H9 (cell line): ENCODE results near the gene ARAP1. TPM values are rescaled to one million over a fixed set of nuclear protein-coding genes. Genes with fewer than 3 reads are reported as not detected.
A peak's percentile ranks its signal among the peaks of the same experiment; 100 is the strongest.

Source experiments
- DNase-seq: peaks from one replicate; pipeline ENCODE4 v3.0.0-alpha.2; 2017
- H2AFZ ChIP-seq: one replicate; pipeline ENCODE4 v1.6.1; 2013; ENCODE audit warnings: mild to moderate bottlenecking, low read length, control low read depth, moderate library complexity
- H2AK5ac ChIP-seq: 2 replicates; pipeline ENCODE4 v1.6.1; 2013; ENCODE audit warnings: low read length, control low read depth, mixed read lengths; ENCODE audit not compliant: insufficient read length
- H2BK120ac ChIP-seq: one replicate; pipeline ENCODE4 v1.6.1; 2013; ENCODE audit warnings: low read depth, mild to moderate bottlenecking, low read length, control low read depth, inconsistent platforms; ENCODE audit not compliant: poor library complexity, severe bottlenecking
- H2BK12ac ChIP-seq: 2 replicates; pipeline ENCODE4 v1.6.1; 2013; ENCODE audit warnings: low read length, control low read depth, mixed read lengths, low read depth; ENCODE audit not compliant: insufficient read length
- H2BK15ac ChIP-seq: 2 replicates; pipeline ENCODE4 v1.6.1; 2013; ENCODE audit warnings: low read depth, low read length, control low read depth
- H2BK20ac ChIP-seq: one replicate; pipeline ENCODE4 v1.6.1; 2013; ENCODE audit warnings: low read depth, mild to moderate bottlenecking, low read length, control low read depth, inconsistent platforms; ENCODE audit not compliant: poor library complexity, severe bottlenecking
- H2BK5ac ChIP-seq: 2 replicates; pipeline ENCODE4 v1.6.1; 2013; ENCODE audit warnings: low read length, control low read depth, mixed read lengths; ENCODE audit not compliant: insufficient read length
- H3K14ac ChIP-seq: 2 replicates; pipeline ENCODE4 v1.6.1; 2013; ENCODE audit warnings: low read length, control low read depth; ENCODE audit not compliant: insufficient read depth
- H3K18ac ChIP-seq: 2 replicates; pipeline ENCODE4 v1.6.1; 2013; ENCODE audit warnings: low read depth, mild to moderate bottlenecking, mixed read lengths, low read length, control low read depth; ENCODE audit not compliant: insufficient read length
- H3K23ac ChIP-seq: 2 replicates; pipeline ENCODE4 v1.6.1; 2013; ENCODE audit warnings: low read length, control low read depth, mixed read lengths, low read depth; ENCODE audit not compliant: insufficient read length
- H3K23me2 ChIP-seq: 2 replicates; pipeline ENCODE4 v1.6.1; 2013; ENCODE audit warnings: low read depth, mild to moderate bottlenecking, mixed read lengths, low read length, control low read depth; ENCODE audit not compliant: insufficient read length, poor library complexity, severe bottlenecking
- H3K27ac ChIP-seq: 2 replicates; pipeline ENCODE4 v1.5.1; 2013; ENCODE audit warnings: low read length, control low read depth, mixed read lengths, low read depth; ENCODE audit not compliant: insufficient read length
- H3K27me3 ChIP-seq: 2 replicates; pipeline ENCODE4 v1.6.1; 2013; ENCODE audit warnings: low read length, control low read depth, inconsistent platforms; ENCODE audit not compliant: insufficient read depth
- H3K4ac ChIP-seq: 2 replicates; pipeline ENCODE4 v1.6.1; 2013; ENCODE audit warnings: low read depth, mild to moderate bottlenecking, control low read depth, inconsistent platforms, low read length, moderate library complexity
- H3K4me1 ChIP-seq: 2 replicates; pipeline ENCODE4 v1.6.1; 2013; ENCODE audit warnings: low read length, control low read depth, inconsistent platforms; ENCODE audit not compliant: insufficient read depth
- H3K4me2 ChIP-seq: 2 replicates; pipeline ENCODE4 v1.6.1; 2013; ENCODE audit warnings: low read length, control low read depth, mixed read lengths; ENCODE audit not compliant: insufficient read length, insufficient read depth
- H3K56ac ChIP-seq: 2 replicates; pipeline ENCODE4 v1.6.1; 2013; ENCODE audit warnings: low read depth, mild to moderate bottlenecking, mixed read lengths, low read length, control low read depth; ENCODE audit not compliant: insufficient read length
- H3K79me1 ChIP-seq: 2 replicates; pipeline ENCODE4 v1.6.1; 2013; ENCODE audit warnings: low read depth, mild to moderate bottlenecking, moderate library complexity, low read length, control low read depth, inconsistent platforms; ENCODE audit not compliant: insufficient read depth, poor library complexity, severe bottlenecking
- H3K79me2 ChIP-seq: 2 replicates; pipeline ENCODE4 v1.6.1; 2013; ENCODE audit warnings: low read length, control low read depth, inconsistent platforms; ENCODE audit not compliant: insufficient read depth
- H3K9ac ChIP-seq: 2 replicates; pipeline ENCODE4 v1.6.1; 2013; ENCODE audit warnings: low read length, control low read depth, mixed read lengths; ENCODE audit not compliant: insufficient read length; ENCODE audit errors: extremely low read depth
- H3K9me3 ChIP-seq: one replicate; pipeline ENCODE4 v1.6.1; 2013; ENCODE audit warnings: low read depth, low read length, inconsistent platforms; ENCODE audit not compliant: control insufficient read depth
- H3T11ph ChIP-seq: one replicate; pipeline ENCODE4 v1.6.1; 2013; ENCODE audit warnings: mild to moderate bottlenecking, low read length, control low read depth, inconsistent platforms
- H4K20me1 ChIP-seq: one replicate; pipeline ENCODE4 v1.6.1; 2013; ENCODE audit not compliant: control insufficient read depth, insufficient read length, insufficient read depth
- H4K5ac ChIP-seq: 2 replicates; pipeline ENCODE4 v1.6.1; 2013; ENCODE audit warnings: low read depth, mild to moderate bottlenecking, mixed read lengths, low read length, control low read depth; ENCODE audit not compliant: insufficient read length
- H4K8ac ChIP-seq: replicated peaks from 2 replicates; pipeline ENCODE4 v1.6.1; 2013; ENCODE audit warnings: low read length, control low read depth, mixed read lengths, low read depth; ENCODE audit not compliant: insufficient read length
- H4K91ac ChIP-seq: 2 replicates; pipeline ENCODE4 v1.6.1; 2013; ENCODE audit warnings: low read depth, mild to moderate bottlenecking, moderate library complexity, mixed read lengths, low read length, control low read depth; ENCODE audit not compliant: insufficient read length
- H3K27ac Mint-ChIP-seq, 3 experiments: 2 replicates in 2 of 3; 3 replicates in 1 of 3; pipeline ENCODE4 v1.8.0; 2020 to 2021; ENCODE audit warnings: mixed read lengths in 3 of 3, mild to moderate bottlenecking in 1 of 3, moderate library complexity in 1 of 3
- H3K27me3 Mint-ChIP-seq: 2 replicates; pipeline ENCODE4 v1.8.0; 2021; ENCODE audit warnings: low read depth, mild to moderate bottlenecking, moderate library complexity, mixed read lengths
- H3K36me3 Mint-ChIP-seq, 3 experiments: 2 replicates in 2 of 3; 3 replicates in 1 of 3; pipeline ENCODE4 v1.8.0; 2020 to 2021; ENCODE audit warnings: low read depth in 3 of 3, mixed read lengths in 3 of 3; ENCODE audit not compliant: insufficient read depth in 1 of 3
- H3K4me1 Mint-ChIP-seq, 2 experiments: 2 replicates each; pipeline ENCODE4 v1.8.0; 2020; ENCODE audit warnings: mixed read lengths in 2 of 2
- H3K4me3 Mint-ChIP-seq, 2 experiments: 2 replicates in 1 of 2; 3 replicates in 1 of 2; pipeline ENCODE4 v1.8.0; 2020 to 2021; ENCODE audit warnings: mild to moderate bottlenecking in 2 of 2, mixed read lengths in 2 of 2, moderate library complexity in 1 of 2
- H3K9me3 Mint-ChIP-seq, 2 experiments: 2 replicates in 1 of 2; 3 replicates in 1 of 2; pipeline ENCODE4 v1.8.0; 2020; ENCODE audit warnings: mild to moderate bottlenecking in 2 of 2, mixed read lengths in 2 of 2, moderate library complexity in 1 of 2
- CTCF ChIP-seq: fragments of 200-600 bp; sonication (generic); conservative IDR thresholded peaks from 3 replicates; pipeline ENCODE4 v1.8.0; 2021; ENCODE audit warnings: antibody characterized with exemption, mild to moderate bottlenecking
- WGBS: extraction: QIAGEN DNeasy Blood & Tissue Kit; methylation state at CpG from one replicate; pipeline ENCODE4 v1.1.7; 2013; ENCODE audit warnings: missing lambda C conversion rate, low lambda C conversion rate, mixed read lengths; ENCODE audit not compliant: insufficient read length; ENCODE audit errors: extremely low coverage; 5-methylcytosine and 5-hydroxymethylcytosine counted together
- total RNA-seq: library from RNA; stranded (reverse); gene quantifications from 2 replicates; pipeline ENCODE4 v1.2.1, GENCODE V29; 2021

The ARAP1 gene
- total RNA-seq, 1 experiment from 2014 or later = 59.4 TPM

GRCh38 chr11:72710278-72710677, 41.9 kb downstream of the ARAP1 start:
- Histone ChIP-seq H4K20me1 (peaks cover 4% of the 10 kb centered on the region), H3K14ac (no peak overlapping the region)

More at GRCh38 chr11:72710278-72710677, 41.9 kb downstream of the ARAP1 start:
- peak overlapping the region in 2 of 3 experiments; percentile 5 to 64; a peak in 1 of 7 replicates for H3K27ac Mint-ChIP-seq
- Histone ChIP-seq H3K79me2 (no peaks in the 10 kb centered on the region), H3T11ph (no peak overlapping the region), H4K5ac (no peak overlapping the region), H3K9ac (no peak overlapping the region), H4K8ac (no peak overlapping the region), H2BK5ac (no peak overlapping the region), H2BK120ac (no peak overlapping the region), H3K79me1 (no peaks in the 10 kb centered on the region), H3K23ac (no peak overlapping the region), H3K27ac (no peak overlapping the region), H2BK12ac (no peak overlapping the region), H2BK15ac (no peak overlapping the region), H2BK20ac (no peak overlapping the region), H3K9me3 (no peaks in the 10 kb centered on the region), H3K4me1 (peaks cover 5% of the 10 kb centered on the region; the same call in 1 of the 2 replicates), H3K27me3 (no peaks in the 10 kb centered on the region), H3K4me2 (no peak overlapping the region), H3K4ac (no peak overlapping the region), H3K23me2 (peaks cover 3% of the 10 kb centered on the region), H2AFZ (no peak overlapping the region), H3K18ac (no peak overlapping the region), H3K56ac (no peak overlapping the region), H2AK5ac (no peak overlapping the region), H4K91ac (no peak overlapping the region)
- no CpG with 5 or more reads among the region's 11 CpGs for WGBS
- H3K36me3 Mint-ChIP-seq = peaks cover 13 to 46% (median 27%) of the 10 kb centered on the region in 3 experiments; a peak in 6 of 7 replicates
- DNase-seq = no peak
- TF ChIP-seq CTCF = no peak
- H3K27me3 Mint-ChIP-seq = no peaks in the 10 kb centered on the region
- peaks cover 32 to 50% of the 10 kb centered on the region in 2 experiments for H3K4me1 Mint-ChIP-seq
- H3K9me3 Mint-ChIP-seq = no peaks in the 10 kb centered on the region
- no peak overlapping the region for H3K4me3 Mint-ChIP-seq
